ENCODE measurements around the gene NEIL1.
A peak's percentile ranks its signal among the peaks of the same experiment; 100 is the strongest.
"Not testable (repeated sequence)": the region's sequence is repeated elsewhere in the genome, so short reads cannot be mapped to it uniquely, and the experiment has no call there.

NEIL1 gene, protein sequence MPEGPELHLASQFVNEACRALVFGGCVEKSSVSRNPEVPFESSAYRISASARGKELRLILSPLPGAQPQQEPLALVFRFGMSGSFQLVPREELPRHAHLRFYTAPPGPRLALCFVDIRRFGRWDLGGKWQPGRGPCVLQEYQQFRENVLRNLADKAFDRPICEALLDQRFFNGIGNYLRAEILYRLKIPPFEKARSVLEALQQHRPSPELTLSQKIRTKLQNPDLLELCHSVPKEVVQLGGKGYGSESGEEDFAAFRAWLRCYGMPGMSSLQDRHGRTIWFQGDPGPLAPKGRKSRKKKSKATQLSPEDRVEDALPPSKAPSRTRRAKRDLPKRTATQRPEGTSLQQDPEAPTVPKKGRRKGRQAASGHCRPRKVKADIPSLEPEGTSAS

GRCh38 chr15:75346796-75347221 is at the start of gene NEIL1:
TSS of gene NEIL1 (plus strand) at chr15:75347039. CDS start at chr15:75348906, 1,867 bp downstream.
- DNase-seq, result no peak
- peaks cover 7 to 9% of the 10 kb centered on the region in 2 donors for H3K9me3 Mint-ChIP-seq

GRCh38 chr15:75298541-75299310 is 48.1 kb upstream of the NEIL1 start:
- not testable (repeated sequence) for H3K36me3 Mint-ChIP-seq, DNase-seq, H3K4me1 Mint-ChIP-seq, H3K4me3 Mint-ChIP-seq, H3K9me3 Mint-ChIP-seq, H3K27ac Mint-ChIP-seq
- ATAC-seq (replicated peaks), result peak; percentile 97 to 98
- H3K27me3 Mint-ChIP-seq, result peaks cover 11 to 25% of the 10 kb centered on the region in 2 donors

More at GRCh38 chr15:75346796-75347221, at the start of gene NEIL1:
- H3K36me3 Mint-ChIP-seq, result peaks cover 25 to 29% of the 10 kb centered on the region in 2 donors
- H3K4me1 Mint-ChIP-seq, result peaks cover 29 to 43% of the 10 kb centered on the region in 2 donors
- peak within 1 kb of the TSS; percentile 73 for H3K27ac Mint-ChIP-seq
- no peak for ATAC-seq (replicated peaks)
- H3K4me3 Mint-ChIP-seq, result peak within 1 kb of the TSS; percentile 71 to 91
- H3K27me3 Mint-ChIP-seq, result no peaks in the 10 kb centered on the region

GRCh38 chr15:75299311-75299688 is 47.5 kb upstream of the NEIL1 start:
- H3K27me3 Mint-ChIP-seq, result peaks cover 17 to 30% of the 10 kb centered on the region in 2 donors
- not testable (repeated sequence) for H3K4me3 Mint-ChIP-seq, H3K36me3 Mint-ChIP-seq, H3K4me1 Mint-ChIP-seq, H3K9me3 Mint-ChIP-seq, H3K27ac Mint-ChIP-seq
- ATAC-seq (replicated peaks) (peak; percentile 94 to 96), DNase-seq (peak; percentile 59)

DNA sequence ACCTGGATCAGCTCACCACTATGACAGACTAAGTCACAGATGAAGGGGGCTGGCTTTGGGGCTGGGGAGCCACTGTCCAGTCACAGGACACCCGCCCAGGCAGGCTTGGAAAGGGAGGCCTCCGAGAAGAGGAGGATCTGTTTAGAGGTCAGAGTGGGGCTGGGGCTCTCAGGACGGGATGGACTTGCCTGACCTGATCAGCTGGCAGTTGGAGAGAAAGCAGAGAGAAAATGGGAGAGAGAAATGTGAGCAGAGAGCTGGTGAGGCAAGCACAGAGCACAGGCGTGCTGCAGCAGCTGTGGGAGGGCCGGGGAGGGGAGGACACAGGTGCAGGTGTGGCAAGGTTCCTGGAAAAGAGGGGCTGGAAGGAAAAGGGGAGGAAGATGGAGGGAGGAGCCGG is 46.8 kb upstream of the NEIL1 start:
- ATAC-seq (replicated peaks); H3K4me1 Mint-ChIP-seq; H3K9me3 Mint-ChIP-seq; H3K36me3 Mint-ChIP-seq; DNase-seq; H3K4me3 Mint-ChIP-seq; H3K27ac Mint-ChIP-seq: not testable (repeated sequence)
- H3K27me3 Mint-ChIP-seq, result peaks cover 22 to 38% of the 10 kb centered on the region in 2 donors

GRCh38 chr15:75302318-75302717 is 44.5 kb upstream of the NEIL1 start:
- no peaks in the 10 kb centered on the region for H3K9me3 Mint-ChIP-seq
- DNase-seq, result no peak
- no peaks in the 10 kb centered on the region for H3K36me3 Mint-ChIP-seq
- H3K27me3 Mint-ChIP-seq, result peaks cover 26 to 57% of the 10 kb centered on the region in 2 donors
- no peak overlapping the region for H3K4me3 Mint-ChIP-seq
- no peaks in the 10 kb centered on the region for H3K4me1 Mint-ChIP-seq
- no peak for ATAC-seq (replicated peaks)
- H3K27ac Mint-ChIP-seq, result no peak overlapping the region

- not testable (repeated sequence) for DNase-seq; H3K27ac Mint-ChIP-seq; ATAC-seq (replicated peaks); H3K4me1 Mint-ChIP-seq; H3K9me3 Mint-ChIP-seq; H3K36me3 Mint-ChIP-seq; H3K4me3 Mint-ChIP-seq
- peaks cover 26 to 61% of the 10 kb centered on the region in 2 donors for H3K27me3 Mint-ChIP-seq
Observed at GRCh38 chr15:75302753-75303152, 44.1 kb upstream of the NEIL1 start.

DNA sequence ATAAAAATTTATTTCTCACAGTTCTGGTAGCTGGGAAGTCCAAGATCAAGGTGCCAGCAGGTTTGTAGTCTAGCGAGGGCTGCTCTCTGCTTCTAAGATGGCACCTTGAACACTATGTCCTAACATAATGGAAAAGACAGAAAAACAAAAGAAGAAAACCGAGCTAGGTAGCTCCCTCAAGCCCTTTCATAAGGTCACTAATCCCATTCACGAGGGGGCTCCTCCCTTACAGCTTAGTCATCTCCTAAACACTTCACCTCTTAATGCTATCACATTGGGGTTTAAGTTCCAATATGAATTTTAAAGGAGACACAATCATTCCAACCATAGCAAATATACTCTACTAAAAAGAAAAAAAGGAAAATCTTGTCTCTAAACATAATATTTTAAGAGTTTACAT is 40.7 kb upstream of the NEIL1 start:
- no peak for ATAC-seq (replicated peaks)
- no peaks in the 10 kb centered on the region for H3K4me1 Mint-ChIP-seq
- H3K36me3 Mint-ChIP-seq, result no peaks in the 10 kb centered on the region
- no peaks in the 10 kb centered on the region for H3K9me3 Mint-ChIP-seq
- no peak overlapping the region for H3K27ac Mint-ChIP-seq
- no peak overlapping the region for H3K4me3 Mint-ChIP-seq
- H3K27me3 Mint-ChIP-seq, result peaks cover 27 to 58% of the 10 kb centered on the region in 2 donors
- no peak for DNase-seq

DNA sequence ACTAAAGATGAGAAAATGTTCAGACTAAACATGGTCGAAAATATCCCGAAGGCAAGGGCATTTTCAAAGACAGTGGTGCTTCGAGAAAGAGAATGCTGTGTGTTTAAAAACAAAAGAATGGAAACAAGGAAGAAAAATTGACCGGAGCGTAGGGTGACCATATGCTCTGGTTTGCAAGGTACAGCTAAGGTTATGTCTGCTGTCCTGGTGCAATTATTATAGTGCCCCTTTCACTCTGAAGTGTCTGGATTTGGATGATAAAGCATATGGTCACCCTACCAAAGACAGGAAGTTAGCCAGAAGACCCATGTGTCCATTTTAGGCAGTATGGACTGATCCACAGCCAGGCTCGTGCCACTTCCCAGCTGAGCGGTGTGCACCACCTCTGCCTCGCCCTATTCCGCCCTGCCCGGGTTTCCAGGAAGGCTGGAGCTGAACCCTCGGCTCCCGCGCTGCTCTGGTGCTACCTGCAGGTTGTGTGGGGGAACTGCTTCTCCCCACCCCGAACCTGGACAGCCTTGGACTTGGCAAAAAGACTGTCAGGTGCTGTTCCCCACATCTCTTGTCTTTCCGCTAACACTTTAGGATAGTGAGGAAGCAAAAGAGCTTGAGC is 39.0 kb upstream of the NEIL1 start:
- no peaks in the 10 kb centered on the region for H3K9me3 Mint-ChIP-seq
- H3K27me3 Mint-ChIP-seq, result peaks cover 31 to 49% of the 10 kb centered on the region in 2 donors
- DNase-seq (no peak), ATAC-seq (replicated peaks) (peak in 1 of 2 donors; percentile 64)
- H3K4me1 Mint-ChIP-seq, result no peaks in the 10 kb centered on the region
- no peak overlapping the region for H3K27ac Mint-ChIP-seq
- H3K36me3 Mint-ChIP-seq, result no peaks in the 10 kb centered on the region
- H3K4me3 Mint-ChIP-seq, result no peak overlapping the region

GRCh38 chr15:75309711-75310110 is 37.1 kb upstream of the NEIL1 start:
- H3K4me3 Mint-ChIP-seq, result no peak overlapping the region

DNA sequence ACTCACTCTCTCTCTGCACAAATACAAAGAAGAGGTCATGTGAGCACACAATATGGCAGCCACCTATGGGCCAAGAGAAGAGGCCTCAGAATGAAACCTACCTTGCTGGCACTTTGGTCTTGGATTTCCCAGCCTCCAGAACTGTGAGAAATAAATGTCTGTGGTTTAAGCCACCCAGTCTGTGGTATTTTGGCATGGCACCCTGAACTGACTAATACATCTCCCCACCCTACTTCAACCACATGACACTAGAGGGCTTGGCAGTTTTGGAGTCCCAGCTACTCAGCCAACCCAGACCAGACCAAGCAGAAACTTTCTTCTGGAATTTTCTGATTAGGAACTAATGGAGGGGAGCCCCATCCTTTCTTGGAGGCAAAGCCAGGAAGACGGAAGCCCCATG is 34.3 kb upstream of the NEIL1 start:
- H3K36me3 Mint-ChIP-seq; ATAC-seq (replicated peaks); H3K9me3 Mint-ChIP-seq; DNase-seq; H3K4me1 Mint-ChIP-seq; H3K4me3 Mint-ChIP-seq; H3K27ac Mint-ChIP-seq: not testable (repeated sequence)
- H3K27me3 Mint-ChIP-seq, result peaks cover 11 to 12% of the 10 kb centered on the region in 2 donors

More at GRCh38 chr15:75309711-75310110, 37.1 kb upstream of the NEIL1 start:
- Mint-ChIP-seq H3K4me1 (no peaks in the 10 kb centered on the region), H3K27ac (no peak overlapping the region), H3K36me3 (no peaks in the 10 kb centered on the region), H3K27me3 (peaks cover 18 to 35% of the 10 kb centered on the region in 2 donors), H3K9me3 (no peaks in the 10 kb centered on the region)
- DNase-seq, result no peak
- ATAC-seq (replicated peaks), result no peak

DNA sequence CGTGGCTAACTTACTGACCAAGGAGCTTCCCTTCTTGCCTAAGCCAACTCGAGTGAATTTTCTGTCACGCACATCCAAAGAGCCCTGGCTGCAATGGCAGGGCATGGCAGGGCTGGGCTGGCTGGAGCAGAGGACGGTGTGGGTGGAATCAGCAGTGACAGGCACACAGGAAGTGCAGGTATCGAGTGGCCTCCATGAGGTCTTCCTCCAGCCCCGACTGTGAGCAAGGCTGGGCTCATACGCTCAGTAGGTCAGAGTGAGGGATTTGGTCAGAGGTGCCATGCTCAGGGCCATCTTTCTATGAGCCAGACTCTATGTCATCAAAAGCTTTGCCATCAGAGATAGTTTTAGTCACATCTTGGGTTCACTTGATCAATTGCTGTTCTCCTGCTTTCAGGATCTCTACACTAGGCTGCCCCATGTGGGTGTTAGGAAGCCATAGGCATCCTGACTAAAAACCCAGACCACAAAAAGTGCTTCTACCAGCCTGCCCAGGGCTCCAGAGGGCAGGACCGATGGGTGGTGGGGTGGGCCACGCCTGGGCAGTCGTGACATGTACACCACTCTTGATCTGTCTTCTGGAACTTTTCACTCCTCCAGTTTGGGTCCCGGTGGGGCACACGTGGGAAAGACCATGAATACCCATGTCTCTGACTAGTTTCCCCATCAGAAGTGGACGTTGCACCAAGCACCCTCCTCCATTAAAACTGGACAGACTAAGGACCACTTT is 33.6 kb upstream of the NEIL1 start:
- Mint-ChIP-seq H3K36me3 (no peaks in the 10 kb centered on the region), H3K27ac (no peak overlapping the region), H3K4me3 (no peak overlapping the region), H3K9me3 (no peaks in the 10 kb centered on the region), H3K27me3 (peaks cover 3 to 10% of the 10 kb centered on the region in 2 donors), H3K4me1 (no peaks in the 10 kb centered on the region)
- no peak for ATAC-seq (replicated peaks)
- DNase-seq, result no peak

DNA sequence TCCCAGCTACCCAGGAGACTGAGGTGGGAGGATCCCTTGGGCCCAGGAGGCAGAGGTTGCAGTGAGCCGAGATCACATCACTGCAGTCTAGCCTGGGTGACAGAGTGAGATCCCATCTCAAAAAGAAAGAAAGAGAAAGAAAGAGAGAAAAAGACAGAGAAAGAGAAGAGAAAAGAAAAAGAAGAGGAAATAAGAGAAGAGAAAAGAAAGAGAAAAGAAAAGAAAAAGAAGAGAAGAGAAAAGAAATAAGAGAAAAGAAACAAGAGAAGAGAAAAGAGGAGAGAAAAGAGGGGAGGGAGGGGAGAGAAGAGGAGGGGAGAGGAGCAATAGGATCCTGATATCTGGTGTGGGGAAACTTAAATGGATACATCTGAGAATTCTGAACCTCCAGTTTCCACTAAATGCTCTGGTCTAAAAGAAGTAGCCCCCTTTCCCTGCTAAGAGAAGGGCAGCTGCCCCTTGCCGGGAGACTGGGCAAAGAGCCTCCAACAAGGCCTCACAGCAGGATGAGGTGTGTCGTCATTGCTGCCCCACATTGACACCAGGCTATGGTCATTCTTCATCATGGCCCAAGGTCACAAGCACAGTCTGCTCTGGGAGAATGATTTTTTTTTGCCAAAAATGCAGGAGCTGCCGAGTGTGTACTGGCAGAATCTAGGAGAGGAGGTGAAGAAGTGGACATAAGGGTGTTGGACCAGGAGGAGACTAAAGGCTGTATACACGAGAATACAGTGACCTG is 32.1 kb upstream of the NEIL1 start:
- Mint-ChIP-seq H3K36me3 (no peaks in the 10 kb centered on the region), H3K27ac (peak overlapping the region; percentile 2), H3K9me3 (no peaks in the 10 kb centered on the region), H3K4me3 (no peak overlapping the region), H3K4me1 (no peaks in the 10 kb centered on the region), H3K27me3 (peaks cover 0 to 7% of the 10 kb centered on the region in 2 donors)
- ATAC-seq (replicated peaks) (no peak), DNase-seq (no peak)

DNA sequence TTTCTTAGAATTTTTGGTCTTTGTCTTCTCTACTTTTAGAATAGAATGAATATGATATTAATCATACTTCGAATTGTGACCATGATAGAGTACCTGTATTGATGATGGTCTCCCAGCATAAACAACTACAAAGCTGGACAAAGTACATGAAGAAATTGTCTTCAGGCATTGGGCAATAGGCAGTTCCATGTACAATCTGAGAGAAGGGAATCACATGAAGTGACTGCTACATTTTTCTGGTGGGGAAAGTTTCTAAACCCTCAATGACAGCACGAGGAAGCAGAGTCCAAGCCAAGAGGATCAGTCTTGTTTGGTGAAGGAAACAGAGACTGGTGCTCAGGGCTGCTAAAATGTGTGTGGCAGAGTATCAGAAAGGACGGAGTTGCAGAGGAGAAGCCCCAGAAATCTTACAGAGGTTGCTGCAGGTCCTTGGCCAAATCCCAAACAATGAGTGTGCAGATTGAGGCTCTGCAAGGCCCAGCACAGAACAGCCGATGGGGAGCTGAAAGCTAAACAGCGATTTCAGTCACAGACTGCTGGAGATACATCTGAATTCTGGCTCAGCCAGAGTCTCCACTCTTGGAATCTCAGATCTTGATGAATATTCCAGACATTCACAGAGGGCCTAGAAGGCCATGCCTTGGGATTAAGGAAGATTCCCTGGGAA is 27.5 kb upstream of the NEIL1 start:
- ATAC-seq (replicated peaks); DNase-seq; H3K36me3 Mint-ChIP-seq: not testable (repeated sequence)

More for the DNA sequence above, 27.5 kb upstream of the NEIL1 start:
- not testable (repeated sequence) for H3K4me1 Mint-ChIP-seq, H3K27me3 Mint-ChIP-seq, H3K4me3 Mint-ChIP-seq, H3K9me3 Mint-ChIP-seq, H3K27ac Mint-ChIP-seq

Measured in stimulated activated naive B cell treated with anti-CD40 and anti-IgM and Interleukin-4, amounts not matched to agents 10 μg/mL and 1 μg/mL and 100 μg/mL, for 72 hours (primary cell).